CD14-positive monocyte (primary cell): ENCODE results near the gene CDK5. TPM values are rescaled to one million over a fixed set of nuclear protein-coding genes. Genes with fewer than 3 reads are reported as not detected.

Experiments used
- DNase-seq, 3 donors: peaks; one replicate each; pipeline ENCODE4 v3.0.0-alpha.2; 2011 to 2022
- H2AFZ ChIP-seq: 2 replicates; pipeline ENCODE4 v1.6.0; 2012; ENCODE audit warnings: mild to moderate bottlenecking, low read depth, low read length, inconsistent platforms; ENCODE audit not compliant: insufficient read depth, poor library complexity, severe bottlenecking
- H3K27ac ChIP-seq, 2 donors: 1 replicate in 1 of 2; 2 replicates in 1 of 2; pipeline ENCODE4 v1.5.1; 2012 to 2013; ENCODE audit warnings: low read length in 2 of 2, control low read depth in 1 of 2, inconsistent platforms in 1 of 2, low read depth in 1 of 2, mild to moderate bottlenecking in 1 of 2
- H3K27me3 ChIP-seq, 2 donors: one replicate each; pipeline versions ENCODE4 v1.6.0 to v1.6.1; 2011 to 2013; ENCODE audit warnings: low read length in 2 of 2; ENCODE audit not compliant: control insufficient read depth in 2 of 2, insufficient read depth in 2 of 2
- H3K36me3 ChIP-seq, 2 donors: replicated peaks in 1 of 2; 1 replicate in 1 of 2; 2 replicates in 1 of 2; pipeline versions ENCODE4 v1.5.1 to v1.6.1; 2012 to 2013; ENCODE audit warnings: low read length in 2 of 2, control low read depth in 1 of 2, inconsistent platforms in 1 of 2, mild to moderate bottlenecking in 1 of 2; ENCODE audit not compliant: insufficient read depth in 2 of 2, control insufficient read depth in 1 of 2
- H3K4me1 ChIP-seq, 2 donors: 1 replicate in 1 of 2; 2 replicates in 1 of 2; pipeline versions ENCODE4 v1.5.1 to v1.6.1; 2012 to 2013; ENCODE audit warnings: low read length in 2 of 2, control low read depth in 1 of 2, inconsistent platforms in 1 of 2, mild to moderate bottlenecking in 1 of 2, moderate library complexity in 1 of 2; ENCODE audit not compliant: insufficient read depth in 2 of 2, control insufficient read depth in 1 of 2
- H3K4me2 ChIP-seq: replicated peaks from 2 replicates; pipeline ENCODE3; 2012; ENCODE audit warnings: low read length, moderate library complexity, mild to moderate bottlenecking; ENCODE audit not compliant: poor library complexity, severe bottlenecking; ENCODE audit errors: extremely low read depth
- H3K4me3 ChIP-seq, 3 experiments: fragments of 200-600 bp in 1 of 3; sonication (generic) in 1 of 3; replicated peaks in 1 of 3; 1 replicate in 2 of 3; 2 replicates in 1 of 3; pipeline ENCODE4 v1.5.1; 2011 to 2013; ENCODE audit warnings: low read length in 3 of 3, mild to moderate bottlenecking in 3 of 3, control low read depth in 2 of 3, low read depth in 2 of 3, inconsistent platforms in 1 of 3, moderate library complexity in 1 of 3
- H3K79me2 ChIP-seq: 2 replicates; pipeline ENCODE4 v1.6.0; 2012; ENCODE audit warnings: mild to moderate bottlenecking, control low read depth, inconsistent platforms, low read length, moderate library complexity; ENCODE audit not compliant: insufficient read depth
- H3K9ac ChIP-seq: 2 replicates; pipeline ENCODE4 v1.6.0; 2017; ENCODE audit warnings: low read length, mild to moderate bottlenecking; ENCODE audit not compliant: insufficient read depth, poor library complexity, severe bottlenecking
- H3K9me3 ChIP-seq, 2 donors: replicated peaks in 1 of 2; 1 replicate in 1 of 2; 2 replicates in 1 of 2; pipeline versions ENCODE4 v1.5.1 to v1.6.1; 2012 to 2013; ENCODE audit warnings: low read length in 2 of 2, control low read depth in 1 of 2; ENCODE audit not compliant: control insufficient read depth in 1 of 2, insufficient read depth in 1 of 2
- H4K20me1 ChIP-seq: 2 replicates; pipeline ENCODE4 v1.6.0; 2012; ENCODE audit warnings: mild to moderate bottlenecking, low read length, control low read depth, moderate library complexity; ENCODE audit not compliant: insufficient read depth
- H3K27ac Mint-ChIP-seq, 7 donors: one replicate each; pipeline ENCODE4 v1.8.0; 2020; ENCODE audit warnings: mild to moderate bottlenecking in 7 of 7, mixed read lengths in 7 of 7, moderate library complexity in 6 of 7, inconsistent platforms in 2 of 7
- H3K27me3 Mint-ChIP-seq, 3 donors: one replicate each; pipeline ENCODE4 v1.8.0; 2021 to 2022; ENCODE audit warnings: low read depth in 3 of 3, mild to moderate bottlenecking in 3 of 3, mixed read lengths in 3 of 3, moderate library complexity in 3 of 3, inconsistent platforms in 1 of 3
- H3K36me3 Mint-ChIP-seq, 2 donors: one replicate each; pipeline ENCODE4 v1.8.0; 2020; ENCODE audit warnings: mixed read lengths in 2 of 2, inconsistent platforms in 1 of 2, mild to moderate bottlenecking in 1 of 2
- H3K4me1 Mint-ChIP-seq: one replicate; pipeline ENCODE4 v1.8.0; 2020; ENCODE audit warnings: mild to moderate bottlenecking, mixed read lengths
- H3K4me3 Mint-ChIP-seq, 2 donors: one replicate each; pipeline ENCODE4 v1.8.0; 2020; ENCODE audit warnings: mild to moderate bottlenecking in 2 of 2, mixed read lengths in 2 of 2, moderate library complexity in 1 of 2
- H3K9me3 Mint-ChIP-seq, 7 donors: one replicate each; pipeline ENCODE4 v1.8.0; 2020 to 2022; ENCODE audit warnings: mixed read lengths in 7 of 7, mild to moderate bottlenecking in 6 of 7, moderate library complexity in 6 of 7, inconsistent platforms in 2 of 7
- WGBS: methylation state at CpG from one replicate; pipeline ENCODE4 v1.1.5; 2013; ENCODE audit warnings: missing lambda C conversion rate; ENCODE audit not compliant: insufficient coverage; 5-methylcytosine and 5-hydroxymethylcytosine counted together
- intact Hi-C, 2 donors: fragments of 100-400 bp; cut with micrococcal nuclease; formaldehyde crosslinking; loops; one replicate each; pipeline versions ENCODE4 v1.15.0 to v1.15.1; 2023
- polyA plus RNA-seq, 3 donors: library from polyadenylated mRNA; depleted of rRNA in 1 of 3; unstranded in 2 of 3; stranded (reverse) in 1 of 3; fragments of 300-500 nt in 2 of 3; fragments of >200 nt in 1 of 3; fragmentation: Illumina TruSeq in 2 of 3; gene quantifications; 1 replicate in 2 of 3; 2 replicates in 1 of 3; pipeline ENCODE4 v1.2.3, GENCODE V29; 2012 to 2021
- TF ChIP-seq, protein P1 (sequence below): fragments of 200-600 bp; IDR thresholded peaks from one replicate; pipeline ENCODE4 v1.8.0; 2022; ENCODE audit warnings: antibody characterized with exemption, mild to moderate bottlenecking

Gene CDK5
- polyA plus RNA-seq, 3 donors: 14.9 to 31.2 (median 24.9) TPM

DNA sequence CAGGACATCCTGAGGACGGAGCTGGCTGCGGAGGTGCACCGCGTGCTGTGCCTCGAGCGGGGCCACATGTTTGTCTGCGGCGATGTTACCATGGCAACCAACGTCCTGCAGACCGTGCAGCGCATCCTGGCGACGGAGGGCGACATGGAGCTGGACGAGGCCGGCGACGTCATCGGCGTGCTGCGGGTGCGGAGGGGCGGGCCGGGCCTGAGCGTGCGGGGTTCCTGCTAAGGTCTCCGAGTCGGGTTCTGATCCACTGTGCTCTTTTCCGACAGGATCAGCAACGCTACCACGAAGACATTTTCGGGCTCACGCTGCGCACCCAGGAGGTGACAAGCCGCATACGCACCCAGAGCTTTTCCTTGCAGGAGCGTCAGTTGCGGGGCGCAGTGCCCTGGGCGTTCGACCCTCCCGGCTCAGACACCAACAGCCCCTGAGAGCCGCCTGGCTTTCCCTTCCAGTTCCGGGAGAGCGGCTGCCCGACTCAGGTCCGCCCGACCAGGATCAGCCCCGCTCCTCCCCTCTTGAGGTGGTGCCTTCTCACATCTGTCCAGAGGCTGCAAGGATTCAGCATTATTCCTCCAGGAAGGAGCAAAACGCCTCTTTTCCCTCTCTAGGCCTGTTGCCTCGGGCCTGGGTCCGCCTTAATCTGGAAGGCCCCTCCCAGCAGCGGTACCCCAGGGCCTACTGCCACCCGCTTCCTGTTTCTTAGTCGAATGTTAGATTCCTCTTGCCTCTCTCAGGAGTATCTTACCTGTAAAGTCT, 43.8 kb downstream of the CDK5 start:
- Mint-ChIP-seq H3K9me3 (peaks cover 0 to 15% (median 5%) of the 10 kb centered on the region in 7 donors), H3K4me3 (peak overlapping the region; percentile 83 to 91), H3K27ac (peak overlapping the region in 6 of 7 donors; percentile 23 to 91 (median 79)), H3K4me1 (peaks cover 58% of the 10 kb centered on the region), H3K27me3 (peaks cover 57 to 93% (median 60%) of the 10 kb centered on the region in 3 donors), H3K36me3 (peaks cover 3 to 6% of the 10 kb centered on the region in 2 donors)
- Histone ChIP-seq H4K20me1 (no peaks in the 10 kb centered on the region), H3K4me1 (peaks cover 39 to 64% of the 10 kb centered on the region in 2 donors), H2AFZ (peak overlapping the region; percentile 85), H3K4me3 (peak overlapping the region; percentile 38 to 70 (median 45)), H3K27ac (peak overlapping the region in 1 of 2 donors; percentile 45), H3K4me2 (peak overlapping the region; percentile 75), H3K9me3 (no peaks in the 10 kb centered on the region), H3K79me2 (no peaks in the 10 kb centered on the region), H3K9ac (peak overlapping the region; percentile 63), H3K27me3 (peaks cover 8 to 50% of the 10 kb centered on the region in 2 donors), H3K36me3 (no peaks in the 10 kb centered on the region)
- peak; percentile 81 to 93 (median 89) for DNase-seq
- TF ChIP-seq, protein P1, sequence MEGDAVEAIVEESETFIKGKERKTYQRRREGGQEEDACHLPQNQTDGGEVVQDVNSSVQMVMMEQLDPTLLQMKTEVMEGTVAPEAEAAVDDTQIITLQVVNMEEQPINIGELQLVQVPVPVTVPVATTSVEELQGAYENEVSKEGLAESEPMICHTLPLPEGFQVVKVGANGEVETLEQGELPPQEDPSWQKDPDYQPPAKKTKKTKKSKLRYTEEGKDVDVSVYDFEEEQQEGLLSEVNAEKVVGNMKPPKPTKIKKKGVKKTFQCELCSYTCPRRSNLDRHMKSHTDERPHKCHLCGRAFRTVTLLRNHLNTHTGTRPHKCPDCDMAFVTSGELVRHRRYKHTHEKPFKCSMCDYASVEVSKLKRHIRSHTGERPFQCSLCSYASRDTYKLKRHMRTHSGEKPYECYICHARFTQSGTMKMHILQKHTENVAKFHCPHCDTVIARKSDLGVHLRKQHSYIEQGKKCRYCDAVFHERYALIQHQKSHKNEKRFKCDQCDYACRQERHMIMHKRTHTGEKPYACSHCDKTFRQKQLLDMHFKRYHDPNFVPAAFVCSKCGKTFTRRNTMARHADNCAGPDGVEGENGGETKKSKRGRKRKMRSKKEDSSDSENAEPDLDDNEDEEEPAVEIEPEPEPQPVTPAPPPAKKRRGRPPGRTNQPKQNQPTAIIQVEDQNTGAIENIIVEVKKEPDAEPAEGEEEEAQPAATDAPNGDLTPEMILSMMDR: peak; percentile 24
- WGBS: 9% methylated on average over 52 of the region's 55 CpGs
- intact Hi-C loops: loop anchor here in 1 of 2 donors (5.0 kb wide), 1 partner anchor 98 kb away; no protein-coding TSS in a partner anchor

DNA sequence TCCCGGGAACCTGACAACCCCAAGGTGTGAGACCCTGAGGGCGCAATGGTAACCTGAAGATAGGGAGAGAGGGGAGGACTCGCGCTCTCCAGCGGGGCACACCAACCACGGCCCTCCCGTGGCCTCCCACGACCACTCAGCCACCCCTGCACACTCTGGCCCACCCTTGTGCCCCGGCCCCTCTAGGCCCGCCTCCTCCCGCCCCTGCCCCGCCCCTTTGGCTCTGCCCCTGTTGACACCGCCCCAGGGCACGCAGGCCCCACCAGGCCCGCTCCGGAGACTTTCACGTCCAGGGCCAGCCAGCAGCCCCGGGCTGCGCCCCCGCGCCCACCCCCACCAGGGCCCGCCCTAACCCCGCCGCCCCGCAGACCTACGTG, 44.4 kb downstream of the CDK5 start:
- peaks cover 54 to 90% (median 59%) of the 10 kb centered on the region in 3 donors for H3K27me3 Mint-ChIP-seq
- intact Hi-C loops: loop anchor here in 1 of 2 donors (5.0 kb wide), 1 partner anchor 99 kb away; no protein-coding TSS in a partner anchor
- TF ChIP-seq, protein P1: peak; percentile 9
- no peaks in the 10 kb centered on the region for H3K79me2 ChIP-seq
- H3K36me3 ChIP-seq: no peaks in the 10 kb centered on the region
- H3K27ac ChIP-seq: no peak overlapping the region
- H2AFZ ChIP-seq: no peak overlapping the region
- no peaks in the 10 kb centered on the region for H4K20me1 ChIP-seq
- H3K9me3 ChIP-seq: peaks cover 0 to 4% of the 10 kb centered on the region in 2 donors
- peak overlapping the region in 1 of 3 experiments; percentile 70 for H3K4me3 ChIP-seq
- no peak for DNase-seq
- H3K4me1 ChIP-seq: peaks cover 38 to 62% of the 10 kb centered on the region in 2 donors
- H3K4me2 ChIP-seq: peak overlapping the region; percentile 75
- peaks cover 2 to 6% of the 10 kb centered on the region in 2 donors for H3K36me3 Mint-ChIP-seq
- peak overlapping the region; percentile 24 to 91 for H3K4me3 Mint-ChIP-seq
- WGBS: 4% methylated on average over 18 of the region's 26 CpGs
- peaks cover 4 to 47% of the 10 kb centered on the region in 2 donors for H3K27me3 ChIP-seq
- peak overlapping the region in 3 of 7 donors; percentile 30 to 76 (median 40) for H3K27ac Mint-ChIP-seq
- H3K9me3 Mint-ChIP-seq: peaks cover 0 to 13% (median 2%) of the 10 kb centered on the region in 7 donors
- no peak overlapping the region for H3K9ac ChIP-seq
- peaks cover 56% of the 10 kb centered on the region for H3K4me1 Mint-ChIP-seq
